ENCODE measurements around the gene ZNF568. TPM values are rescaled to one million over a fixed set of nuclear protein-coding genes. Genes with fewer than 3 reads are reported as not detected.
A peak's percentile ranks its signal among the peaks of the same experiment; 100 is the strongest.

The ZNF568 gene
- total RNA-seq, 6 experiments from 2014 or later = 1.9 to 4.9 (median 2.2) TPM

- TF ChIP-seq POLR2A (IDR thresholded peaks at IDR 0.05) (no peak), CTCF (IDR thresholded peaks at IDR 0.05) (peak; percentile 64 to 89 (median 79))
- Histone ChIP-seq H3K9me3 (no peaks in the 10 kb centered on the region), H3K36me3 (no peaks in the 10 kb centered on the region), H3K27ac (peak overlapping the region; percentile 3 to 79 (median 65)), H3K4me1 (peaks cover 0 to 4% (median 0%) of the 10 kb centered on the region in 4 donors), H3K4me3 (peak overlapping the region; percentile 60 to 80 (median 60)), H3K27me3 (no peaks in the 10 kb centered on the region)
- ATAC-seq (peak; percentile 96 to 99 (median 99)), DNase-seq (peak; percentile 85 to 90 (median 89))
- intact Hi-C loops (cut with DNase I) = no loop called here
- 9% methylated on average over 6 of the region's 56 CpGs for WGBS (ENCODE audit: insufficient coverage, low coverage, low lambda C conversion rate, missing lambda C conversion rate)
Measured at GRCh38 chr19:36973021-36973843, 57.1 kb downstream of the ZNF568 start.

GRCh38 chr19:36973844-36974195 is 57.7 kb downstream of the ZNF568 start:
- no CpG with 5 or more reads among the region's 6 CpGs for WGBS (ENCODE audit: insufficient coverage, low coverage, low lambda C conversion rate, missing lambda C conversion rate)
- H3K27me3 ChIP-seq = no peaks in the 10 kb centered on the region
- H3K9me3 ChIP-seq = no peaks in the 10 kb centered on the region
- intact Hi-C loops (cut with DNase I) = no loop called here
- H3K27ac ChIP-seq = peak overlapping the region in 1 of 3 donors; percentile 65
- DNase-seq (no peak), ATAC-seq (no peak)
- H3K36me3 ChIP-seq = no peaks in the 10 kb centered on the region
- peak overlapping the region; percentile 60 to 80 (median 60) for H3K4me3 ChIP-seq
- H3K4me1 ChIP-seq = peaks cover 0 to 4% (median 0%) of the 10 kb centered on the region in 4 donors
- TF ChIP-seq CTCF (IDR thresholded peaks at IDR 0.05) = no peak
- no peak for TF ChIP-seq POLR2A (IDR thresholded peaks at IDR 0.05)

GRCh38 chr19:36986131-36986530 is 70.0 kb downstream of the ZNF568 start:
- ATAC-seq (no peak), DNase-seq (no peak)
- no peak overlapping the region for H3K27ac ChIP-seq
- H3K27me3 ChIP-seq = no peaks in the 10 kb centered on the region
- WGBS (ENCODE audit: insufficient coverage, low coverage, low lambda C conversion rate, missing lambda C conversion rate) = 80% methylated on average over 1 of the region's 2 CpGs
- H3K36me3 ChIP-seq = peaks cover 0 to 2% (median 0%) of the 10 kb centered on the region in 4 donors
- no peaks in the 10 kb centered on the region for H3K4me1 ChIP-seq
- TF ChIP-seq CTCF (IDR thresholded peaks at IDR 0.05) (no peak), POLR2A (IDR thresholded peaks at IDR 0.05) (no peak)
- H3K9me3 ChIP-seq = peaks cover 0 to 19% (median 0%) of the 10 kb centered on the region in 4 donors
- H3K4me3 ChIP-seq = no peak overlapping the region
- intact Hi-C loops (cut with DNase I) = no loop called here

- peak in 1 of 4 donors; percentile 25 for ATAC-seq
Measured at GRCh38 chr19:36986601-36987000, 70.5 kb downstream of the ZNF568 start.

More at GRCh38 chr19:36986601-36987000, 70.5 kb downstream of the ZNF568 start:
- Histone ChIP-seq H3K4me1 (no peaks in the 10 kb centered on the region), H3K36me3 (peaks cover 0 to 3% (median 0%) of the 10 kb centered on the region in 4 donors), H3K27ac (no peak overlapping the region), H3K27me3 (no peaks in the 10 kb centered on the region), H3K9me3 (peaks cover 0 to 19% (median 0%) of the 10 kb centered on the region in 4 donors), H3K4me3 (no peak overlapping the region)
- DNase-seq = no peak
- TF ChIP-seq CTCF (IDR thresholded peaks at IDR 0.05) (no peak), POLR2A (IDR thresholded peaks at IDR 0.05) (no peak)
- intact Hi-C loops (cut with DNase I) = no loop called here
- WGBS (ENCODE audit: insufficient coverage, low coverage, low lambda C conversion rate, missing lambda C conversion rate) = 60% methylated on average over 6 of the region's 7 CpGs
